ENCODE data around the gene FREM2.

FREM2 gene

GRCh38 chr13:38686577-38687245 is at the start of gene FREM2:
Gene FREM2 (plus strand): TSS chr13:38687077. CDS start chr13:38687345, 268 bp downstream.
- DNase-seq (ENCODE audit: low spot score), result no peak

DNA sequence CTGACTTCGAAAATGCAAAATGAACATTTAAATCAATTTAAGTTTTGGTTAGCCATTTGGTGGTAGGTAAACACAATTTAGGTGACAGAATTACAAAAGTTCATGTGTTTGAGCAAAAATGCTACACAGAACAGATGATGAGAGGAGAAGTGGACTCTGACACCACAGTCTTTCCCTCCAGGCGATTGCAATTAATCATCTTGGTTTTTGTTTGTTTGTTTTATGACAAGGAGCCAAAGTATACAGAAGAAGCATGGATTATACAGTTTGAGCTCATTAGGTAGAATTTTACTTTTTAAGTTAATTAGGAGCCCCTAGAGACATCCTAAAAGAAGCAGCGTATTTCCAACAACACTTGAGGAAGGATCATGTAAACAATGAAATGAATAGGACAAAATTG is 49.3 kb upstream of the FREM2 start:
- no peak for DNase-seq (ENCODE audit: low spot score)

DNA sequence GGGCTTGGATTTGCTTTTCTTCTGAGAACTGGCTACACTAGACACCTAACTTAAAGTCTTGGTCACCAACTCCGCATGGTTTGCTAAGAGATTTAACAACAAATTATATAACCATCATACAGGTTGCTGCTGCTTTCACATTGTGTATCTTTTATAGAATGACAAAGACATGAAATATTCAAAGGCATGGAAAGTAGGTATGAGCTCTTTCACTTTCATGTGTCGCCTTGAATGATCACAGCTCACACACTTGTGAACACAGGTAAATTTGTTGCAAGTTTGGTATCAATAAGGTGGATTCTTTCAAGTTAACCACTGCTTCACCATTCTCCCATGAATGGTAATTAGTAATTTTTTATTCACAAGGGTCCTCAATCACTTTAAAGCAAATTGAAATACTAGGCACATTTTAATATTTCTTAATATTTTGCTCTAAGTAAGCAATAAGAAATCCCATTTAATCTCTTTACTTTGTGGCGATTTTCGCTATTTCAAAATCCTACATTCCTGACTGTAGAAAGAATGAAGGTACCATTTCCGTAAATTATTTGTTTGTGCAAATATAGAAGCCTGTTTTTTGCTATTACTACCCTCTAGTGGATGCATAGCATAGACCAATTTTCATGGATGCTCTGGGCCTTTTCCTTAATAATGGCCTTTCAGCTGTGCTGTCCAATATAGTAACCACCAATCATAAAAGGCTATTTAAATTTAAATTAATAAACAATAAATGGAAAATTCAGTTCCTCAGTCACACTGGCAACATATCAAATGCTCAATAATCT is 45.5 kb upstream of the FREM2 start:
- no peak for DNase-seq (ENCODE audit: low spot score)

DNA sequence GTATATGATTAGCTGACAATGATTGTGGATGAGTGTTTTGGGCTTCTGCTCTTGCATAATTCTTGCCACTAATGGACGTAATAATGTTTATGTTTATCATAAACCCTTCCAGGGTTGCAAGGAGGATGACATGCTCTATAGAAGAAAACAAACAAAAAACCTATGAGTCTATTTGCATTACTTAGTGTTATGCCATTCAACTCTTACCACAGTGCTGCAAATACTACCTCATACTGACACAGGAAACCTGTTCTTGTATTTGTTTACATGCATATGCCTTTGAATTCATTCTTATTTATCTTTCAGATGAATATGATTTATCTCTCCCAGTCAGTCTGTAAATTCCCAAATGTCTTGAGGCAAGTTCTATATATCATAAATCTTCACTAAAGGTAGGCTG is 39.6 kb upstream of the FREM2 start:
- no peak for DNase-seq (ENCODE audit: low spot score)

DNA sequence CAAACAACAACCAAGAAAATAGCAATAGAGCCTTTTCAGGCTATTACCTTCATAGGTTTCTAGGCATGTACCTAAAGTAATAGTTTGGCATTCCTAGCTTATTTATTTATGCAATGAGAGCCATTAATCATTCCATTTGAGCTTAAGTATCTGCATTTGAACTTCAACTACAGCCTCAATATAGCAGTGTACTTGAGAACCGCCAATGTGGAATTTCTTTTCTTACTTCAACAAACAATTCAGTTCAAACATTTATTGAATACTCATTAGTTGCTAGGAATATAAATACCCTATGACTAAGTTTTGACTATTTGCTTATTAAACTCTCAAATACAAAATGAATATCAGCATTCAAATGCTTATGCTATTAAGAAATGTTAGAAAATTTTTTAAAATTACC is 38.0 kb upstream of the FREM2 start:
- no peak for DNase-seq (ENCODE audit: low spot score)

GRCh38 chr13:38656699-38657098 is 30.2 kb upstream of the FREM2 start:
- DNase-seq (ENCODE audit: low spot score), result no peak

GRCh38 chr13:38657191-38657590 is 29.7 kb upstream of the FREM2 start:
- no peak for DNase-seq (ENCODE audit: low spot score)

- no peak for DNase-seq (ENCODE audit: low spot score)
These were observed 28.0 kb upstream of the FREM2 start for GRCh38 chr13:38658906-38659305.

DNA sequence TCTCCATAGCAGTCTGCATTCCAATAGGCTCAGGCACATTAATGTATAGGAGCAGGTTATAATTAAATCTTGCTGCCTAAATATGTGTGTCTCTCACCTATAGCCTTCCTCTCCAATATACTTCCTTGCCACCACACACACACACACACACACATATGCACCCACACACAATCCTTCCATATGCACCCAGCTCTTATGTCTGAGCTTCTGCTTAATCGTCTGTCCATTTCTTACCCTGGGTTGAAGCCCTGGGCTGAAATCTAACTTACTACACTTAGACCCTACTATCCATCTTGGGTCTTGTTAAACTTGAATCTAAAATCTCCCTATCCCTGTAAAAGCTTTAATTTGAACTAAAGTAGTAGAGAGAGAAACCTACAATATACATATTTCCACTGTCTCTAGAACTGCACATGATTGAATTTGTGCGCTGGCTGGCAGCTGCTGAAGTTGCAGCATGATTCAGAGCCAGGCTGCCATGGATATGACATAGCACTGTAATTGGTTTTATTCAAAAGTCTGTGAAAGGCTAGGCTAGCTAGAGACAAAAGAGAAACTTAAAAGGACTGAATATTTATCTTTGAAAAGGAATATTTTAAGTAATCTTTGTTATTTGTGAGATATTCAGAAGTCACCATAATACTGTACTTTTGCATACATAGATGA is 25.7 kb upstream of the FREM2 start:
- DNase-seq (ENCODE audit: low spot score), result no peak

- no peak for DNase-seq (ENCODE audit: low spot score)
These were observed 24.5 kb upstream of the FREM2 start for GRCh38 chr13:38662362-38662761.

- no peak for DNase-seq (ENCODE audit: low spot score)
These were observed 22.0 kb upstream of the FREM2 start for GRCh38 chr13:38664906-38665305.

GRCh38 chr13:38667526-38668109 is 19.3 kb upstream of the FREM2 start:
- DNase-seq (ENCODE audit: low spot score), result no peak

DNA sequence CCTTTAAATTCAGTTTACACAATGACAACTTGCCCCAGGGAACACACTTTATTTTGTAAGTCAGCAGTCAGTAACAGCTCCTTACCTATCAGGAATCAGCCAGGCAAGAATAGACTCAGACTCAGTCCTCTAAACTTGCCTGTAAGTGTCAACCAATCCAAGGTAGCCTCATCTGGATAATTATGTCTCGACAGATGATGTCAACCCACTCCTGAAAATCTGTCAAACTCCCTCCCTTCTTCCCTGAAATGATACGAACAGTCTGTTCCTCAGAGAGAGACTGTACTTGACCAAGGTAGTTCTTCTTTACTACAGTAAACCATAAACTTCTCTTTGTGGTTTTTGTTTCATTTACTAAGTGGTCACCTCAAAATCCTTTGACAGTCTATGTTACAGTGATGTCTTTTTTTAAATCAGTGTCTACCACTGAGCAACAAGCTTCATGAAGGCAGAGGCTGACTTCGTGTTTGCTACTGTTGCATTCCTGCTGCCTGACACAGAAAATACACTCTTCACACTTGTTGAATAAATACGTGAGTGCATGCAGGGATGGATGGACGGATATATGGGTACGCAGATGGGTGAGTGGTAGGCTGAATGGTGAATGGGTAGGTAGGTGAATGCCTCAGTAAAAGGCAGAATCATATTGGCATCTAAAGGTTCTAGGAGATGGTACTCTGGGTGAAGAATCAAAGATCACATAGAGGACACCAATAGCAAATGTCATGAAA is 17.5 kb upstream of the FREM2 start:
- no peak for DNase-seq (ENCODE audit: low spot score)

- no peak for DNase-seq (ENCODE audit: low spot score)
These were observed 16.2 kb upstream of the FREM2 start for GRCh38 chr13:38670627-38671026.

- DNase-seq (ENCODE audit: low spot score), result no peak
These were observed 14.9 kb upstream of the FREM2 start for GRCh38 chr13:38671980-38672379.

- no peak for DNase-seq (ENCODE audit: low spot score)
These were observed 12.7 kb upstream of the FREM2 start for GRCh38 chr13:38674208-38674607.

DNA sequence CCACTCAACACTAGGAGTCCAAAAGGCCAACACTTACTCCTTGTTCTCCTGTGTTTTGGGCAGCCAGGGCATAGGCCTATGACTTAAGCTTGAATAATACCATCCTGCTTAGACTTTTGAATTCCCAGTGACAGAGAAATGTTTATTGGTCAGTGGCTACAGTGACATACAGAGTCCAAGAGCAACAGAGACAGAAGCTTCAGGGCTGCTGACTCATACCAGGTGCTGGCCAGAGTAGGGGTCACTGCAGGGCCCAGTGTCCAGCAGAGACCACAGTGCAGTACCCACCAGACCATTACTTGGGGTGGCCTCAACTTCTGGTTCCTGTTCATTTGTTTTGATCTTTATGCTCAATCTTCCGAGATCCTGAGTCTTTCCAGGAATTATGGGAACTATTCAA is 6.0 kb upstream of the FREM2 start:
- DNase-seq (ENCODE audit: low spot score), result no peak

GRCh38 chr13:38684714-38685113 is 2.2 kb upstream of the FREM2 start:
- no peak for DNase-seq (ENCODE audit: low spot score)

DNA sequence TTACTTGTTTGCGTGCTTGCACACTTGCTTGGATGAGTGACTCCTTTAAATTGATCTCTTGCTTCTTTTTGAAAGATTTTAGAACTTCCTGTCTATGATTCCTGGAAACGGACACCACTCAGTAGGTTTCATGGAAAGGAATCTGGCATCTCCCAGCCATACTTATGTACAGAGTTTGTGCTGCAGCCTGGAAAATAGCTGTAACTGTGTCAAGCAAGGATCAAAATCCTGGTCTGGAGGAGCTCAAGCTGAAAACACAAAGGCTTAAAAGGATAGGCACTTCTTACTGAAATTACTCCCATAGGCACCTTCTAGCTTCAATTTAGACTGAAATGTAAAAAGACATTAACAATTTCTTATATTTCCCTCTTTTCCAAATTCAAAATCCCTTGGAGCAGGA is 1.4 kb upstream of the FREM2 start:
- no peak for DNase-seq (ENCODE audit: low spot score)

DNA sequence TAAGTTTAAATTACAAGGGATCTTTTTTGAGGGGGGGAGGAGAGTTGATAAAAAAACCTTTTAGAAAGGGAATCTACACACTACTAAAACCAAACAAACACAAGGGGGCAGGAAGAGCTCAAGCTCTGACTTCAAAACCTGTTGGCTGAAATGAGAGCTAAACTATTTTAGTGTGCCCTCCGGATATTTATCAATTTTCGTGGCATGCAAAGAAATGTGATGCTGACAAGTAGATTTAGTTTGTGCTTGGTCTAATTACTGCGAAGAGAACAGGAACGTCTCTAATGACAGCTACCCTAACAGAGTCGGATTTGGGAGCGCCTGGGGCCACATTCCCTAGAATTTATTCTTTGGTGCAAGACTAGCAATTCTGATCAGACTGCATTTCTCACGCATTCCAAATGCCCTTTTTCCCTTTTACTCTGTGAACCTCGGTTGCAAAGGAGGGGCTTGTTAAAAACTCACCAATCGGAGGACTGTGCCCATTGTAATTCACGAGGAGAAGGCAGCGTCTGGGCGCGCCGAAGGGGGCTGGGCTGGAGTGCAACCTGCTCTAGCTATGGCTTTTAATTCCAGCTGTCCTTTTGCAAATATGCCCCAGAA is 802 bp upstream of the FREM2 start:
- no peak for DNase-seq (ENCODE audit: low spot score)

Data from hematopoietic multipotent progenitor cell treated with erythropoietin and hydrocortisone succinate and interleukin-3 and kit ligand, for 17 days (in vitro differentiated cells).